Hematopoietic multipotent progenitor cell treated with erythropoietin and hydrocortisone succinate and interleukin-3 and kit ligand, for 15 days (in vitro differentiated cells): ENCODE results near the gene FSCN2.
"Not testable (repeated sequence)": the region's sequence is repeated elsewhere in the genome, so short reads cannot be mapped to it uniquely, and the experiment has no call there.

Experiments used
- DNase-seq: peaks from one replicate; pipeline ENCODE4 v3.0.0-alpha.2; 2015; ENCODE audit warnings: low spot score

Gene FSCN2

GRCh38 chr17:81579821-81580321 is 51.7 kb downstream of the FSCN2 start:
- peak; percentile 12 for DNase-seq

GRCh38 chr17:81580481-81580880 is 52.3 kb downstream of the FSCN2 start:
- peak; percentile 10 for DNase-seq

GRCh38 chr17:81581758-81582157 is 53.6 kb downstream of the FSCN2 start:
- DNase-seq: no peak

- no peak for DNase-seq
Observed at GRCh38 chr17:81582341-81582740, 54.2 kb downstream of the FSCN2 start.

- peak; percentile 10 for DNase-seq
Observed at GRCh38 chr17:81582749-81583148, 54.6 kb downstream of the FSCN2 start.

GRCh38 chr17:81583589-81584342 is 55.6 kb downstream of the FSCN2 start:
- DNase-seq: no peak

- DNase-seq: not testable (repeated sequence)
Observed at GRCh38 chr17:81584771-81585170, 56.6 kb downstream of the FSCN2 start.

GRCh38 chr17:81586096-81586495 is 57.9 kb downstream of the FSCN2 start:
- no peak for DNase-seq
